HepG2 (cell line): ENCODE data around the gene KREMEN1. TPM values are rescaled to one million over a fixed set of nuclear protein-coding genes. Genes with fewer than 3 reads are reported as not detected.

Experiments used
- ATAC-seq: fragments of 200-7000 bp; cut with Tn5 transposase; 3 replicates; pipeline ENCODE4 v1.9.1; 2020; ENCODE audit warnings: mild to moderate bottlenecking, moderate library complexity
- BruUV-seq: library from RNA; stranded (reverse); fragments of 400-500 nt; replicated peaks from 2 replicates; lab custom pipeline; 2021; lab: Mats Ljungman, UMichigan
- CTCF ChIA-PET: fragments of 300-600 bp; formaldehyde crosslinking; extraction: SDS; loops from one replicate; lab custom pipeline; 2021; ENCODE audit warnings: low total read pairs, inconsistent platforms, low intra/inter-chr PET ratio; lab: Yijun Ruan, JAX
- POLR2A ChIA-PET: fragments of 350-600 bp; sonication (Branson Sonifier 250); formaldehyde crosslinking; loops from one replicate; lab custom pipeline; 2020; ENCODE audit warnings: antibody characterized with exemption, inconsistent platforms; lab: Yijun Ruan, JAX
- DNase-seq: peaks from one replicate; pipeline ENCODE4 v3.0.0-alpha.2; 2015; ENCODE audit warnings: low spot score
- FAIRE-seq: peaks from 3 replicates; lab custom pipeline; 2011; peaks lifted over from hg19 to GRCh38; lab: Jason Lieb, UNC
- H2AFZ ChIP-seq: one replicate; pipeline ENCODE4 v1.6.1; 2011; ENCODE audit warnings: low read length, inconsistent platforms
- H3K27ac ChIP-seq: fragments of 300-600 bp; 3 replicates; pipeline ENCODE4 v1.8.0; 2011; ENCODE audit warnings: mixed run types, mild to moderate bottlenecking, mixed read lengths, low read length, inconsistent platforms; ENCODE audit not compliant: insufficient read depth; ENCODE audit errors: extremely low read length
- H3K27me3 ChIP-seq, 2 experiments: fragments of 200-600 bp in 1 of 2; 2 replicates in 1 of 2; 3 replicates in 1 of 2; pipeline versions ENCODE4 v1.6.0 to v1.8.0; 2011; ENCODE audit warnings: low read length in 2 of 2, mild to moderate bottlenecking in 2 of 2, moderate library complexity in 2 of 2, inconsistent platforms in 1 of 2; ENCODE audit not compliant: insufficient read depth in 2 of 2, control insufficient read depth in 1 of 2
- H3K36me3 ChIP-seq, 2 experiments: fragments of 200-600 bp in 1 of 2; replicated peaks in 1 of 2; 2 replicates in 1 of 2; 3 replicates in 1 of 2; pipeline versions ENCODE4 v1.5.1 to v1.8.0; 2011; ENCODE audit warnings: low read length in 2 of 2, inconsistent platforms in 1 of 2; ENCODE audit not compliant: insufficient read depth in 2 of 2, control insufficient read depth in 1 of 2
- H3K4me1 ChIP-seq: 2 replicates; pipeline ENCODE4 v1.5.1; 2012; ENCODE audit warnings: low read length, inconsistent platforms; ENCODE audit not compliant: insufficient read depth
- H3K4me2 ChIP-seq: 2 replicates; pipeline ENCODE4 v1.6.0; 2011; ENCODE audit warnings: low read depth, low read length, inconsistent platforms
- H3K4me3 ChIP-seq, 3 experiments: fragments of 200-600 bp in 1 of 3; sonication (generic), shearing (Covaris generic) in 1 of 3; replicated peaks in 1 of 3; 2 replicates each; pipeline ENCODE4 v1.5.1; 2011 to 2016; ENCODE audit warnings: low read length in 3 of 3, inconsistent platforms in 2 of 3, low read depth in 2 of 3, mild to moderate bottlenecking in 2 of 3, control low read depth in 1 of 3, mixed read lengths in 1 of 3; ENCODE audit not compliant: insufficient read depth in 1 of 3
- H3K79me2 ChIP-seq: one replicate; pipeline ENCODE4 v1.6.1; 2011; ENCODE audit warnings: low read length, inconsistent platforms; ENCODE audit not compliant: insufficient read depth
- H3K9ac ChIP-seq: 2 replicates; pipeline ENCODE4 v1.6.0; 2011; ENCODE audit warnings: mild to moderate bottlenecking, low read depth, low read length, inconsistent platforms; ENCODE audit not compliant: insufficient read depth
- H3K9me3 ChIP-seq: 2 replicates; pipeline ENCODE4 v1.5.1; 2012; ENCODE audit warnings: mild to moderate bottlenecking, low read length
- H4K20me1 ChIP-seq: 2 replicates; pipeline ENCODE4 v1.6.0; 2011; ENCODE audit warnings: inconsistent platforms, mild to moderate bottlenecking, low read length, moderate library complexity; ENCODE audit not compliant: insufficient read depth
- BCL6 ChIP-seq: IDR thresholded peaks from 2 replicates; pipeline ENCODE4 v1.6.1; 2016; ENCODE audit warnings: missing genetic modification reagents, missing compliant biosample characterization
- GLI4 ChIP-seq: sonication (generic); formaldehyde crosslinking; IDR thresholded peaks from 2 replicates; pipeline ENCODE4 v1.5.1; 2020; ENCODE audit warnings: missing genetic modification reagents, mild to moderate bottlenecking, moderate library complexity, borderline replicate concordance
- NFIC ChIP-seq: IDR thresholded peaks from 2 replicates; pipeline ENCODE4 v1.6.1; 2012; ENCODE audit warnings: mild to moderate bottlenecking, low read length, inconsistent platforms
- NR2C2 ChIP-seq: sonication (generic); formaldehyde crosslinking; IDR thresholded peaks from 2 replicates; pipeline ENCODE4 v1.4.0; 2020; ENCODE audit warnings: missing genetic modification reagents, mild to moderate bottlenecking, moderate library complexity, borderline replicate concordance
- SRY ChIP-seq: sonication (generic); formaldehyde crosslinking; IDR thresholded peaks from 2 replicates; pipeline ENCODE4 v1.8.0; 2022; ENCODE audit warnings: mild to moderate bottlenecking, missing genetic modification reagents
- WIZ ChIP-seq: sonication (generic); formaldehyde crosslinking; IDR thresholded peaks from 2 replicates; pipeline ENCODE4 v1.5.1; 2020; ENCODE audit warnings: mild to moderate bottlenecking, missing genetic modification reagents
- ZNF260 ChIP-seq: sonication (generic); formaldehyde crosslinking; IDR thresholded peaks from 2 replicates; pipeline ENCODE4 v1.4.0; 2020; ENCODE audit warnings: missing genetic modification reagents, low read depth, mild to moderate bottlenecking, borderline replicate concordance
- ZNF619 ChIP-seq: sonication (generic); formaldehyde crosslinking; IDR thresholded peaks from 2 replicates; pipeline ENCODE4 v1.4.0; 2020; ENCODE audit warnings: mild to moderate bottlenecking, missing genetic modification reagents
- ZNF652 ChIP-seq: IDR thresholded peaks from 2 replicates; pipeline ENCODE4 v1.6.1; 2016; ENCODE audit warnings: low read depth, borderline replicate concordance
- ZNF816 ChIP-seq: sonication (generic); formaldehyde crosslinking; IDR thresholded peaks from 2 replicates; pipeline ENCODE4 v1.8.0; 2022; ENCODE audit warnings: missing genetic modification reagents, mild to moderate bottlenecking, borderline replicate concordance
- WGBS: methylation state at CpG from one replicate; pipeline ENCODE4 v1.1.6; 2017; ENCODE audit warnings: low lambda C conversion rate; 5-methylcytosine and 5-hydroxymethylcytosine counted together
- in situ Hi-C: cut with HindIII; loops from 2 replicates; pipeline ENCODE4 v1.10.0; 2017; ENCODE audit warnings: low pct_unique_long_range_greater_than_20kb; ENCODE audit not compliant: extremely low pct_ligation_motif_present
- intact Hi-C: fragments of 100-400 bp; cut with micrococcal nuclease; formaldehyde crosslinking; loops from one replicate; pipeline ENCODE4 v1.10.0; 2022; ENCODE audit not compliant: unreplicated experiment
- polyA plus RNA-seq, 8 experiments: library from polyadenylated mRNA; depleted of rRNA in 3 of 8; stranded (reverse) in 7 of 8; unstranded in 1 of 8; fragments of >200 nt; fragmentation: Illumina TruSeq in 4 of 8; extraction: Trizol in 4 of 8; gene quantifications; 2 replicates each; pipeline versions ENCODE4 v1.2.1 to v1.2.3, GENCODE V29; 2011 to 2016; ENCODE audit warnings: low read depth in 4 of 8, missing spikeins in 1 of 8, mixed read lengths in 1 of 8; ENCODE audit not compliant: insufficient read depth in 1 of 8
- total RNA-seq, 5 experiments: library from RNA; depleted of rRNA; stranded (reverse); fragments of >200 nt; fragmentation: Illumina TruSeq; extraction: Trizol; gene quantifications; 2 replicates each; pipeline ENCODE4 v1.2.3, GENCODE V29; 2016; ENCODE audit warnings: low read depth in 1 of 5
- TF ChIP-seq, protein P1 (sequence below): sonication (generic); IDR thresholded peaks from 2 replicates; pipeline ENCODE4 v1.6.1; 2016; ENCODE audit warnings: low read depth, borderline replicate concordance
- TF ChIP-seq, protein P2 (sequence below): sonication (generic); formaldehyde crosslinking; IDR thresholded peaks from 2 replicates; pipeline ENCODE4 v1.4.0; 2020; ENCODE audit warnings: low read depth, mild to moderate bottlenecking, missing genetic modification reagents

Gene KREMEN1
- total and polyA plus RNA-seq, 2 of the 13 experiments (the other 11 are each of a cell fraction or from before 2014, with no cell fraction given): 9.8 to 13.8 TPM

DNA sequence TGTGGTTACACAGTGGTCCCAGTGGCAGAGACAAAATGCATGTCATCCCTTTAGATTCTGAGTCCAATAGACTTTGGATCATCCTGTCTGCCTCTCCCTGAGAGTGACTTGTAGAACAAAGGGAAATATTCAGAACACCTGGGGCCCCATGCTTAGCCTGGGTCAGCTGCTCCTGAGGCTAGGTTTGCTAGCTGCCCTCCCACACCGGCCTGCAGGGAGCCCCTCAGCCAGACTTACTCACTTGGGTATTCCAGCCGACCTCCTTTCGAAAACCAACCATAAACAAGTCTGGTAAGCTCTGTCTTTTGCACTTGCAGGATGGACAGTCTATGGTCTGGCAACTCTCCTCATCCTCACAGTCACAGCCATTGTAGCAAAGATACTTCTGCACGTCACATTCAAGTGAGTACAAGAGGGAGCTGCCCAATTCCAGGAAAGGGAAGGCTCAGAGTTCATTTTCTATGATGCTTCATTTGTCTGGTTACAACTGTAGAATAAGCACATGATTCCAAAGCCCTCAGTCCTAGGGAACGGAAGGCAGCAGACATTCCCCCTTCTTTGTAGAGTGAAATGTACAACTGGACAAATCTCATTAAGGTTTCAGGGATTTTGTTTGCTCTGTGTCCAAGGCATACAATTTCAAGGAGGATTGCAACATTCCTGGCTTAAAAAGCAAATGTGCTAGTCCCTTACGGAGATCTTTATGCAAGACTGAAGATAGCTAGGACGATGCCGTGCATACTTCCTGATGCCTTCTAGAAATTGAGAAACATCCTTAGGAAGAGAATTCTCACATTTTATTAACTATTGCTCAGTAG is 67.3 kb downstream of the KREMEN1 start (continued):
- TF ChIP-seq, protein P1, sequence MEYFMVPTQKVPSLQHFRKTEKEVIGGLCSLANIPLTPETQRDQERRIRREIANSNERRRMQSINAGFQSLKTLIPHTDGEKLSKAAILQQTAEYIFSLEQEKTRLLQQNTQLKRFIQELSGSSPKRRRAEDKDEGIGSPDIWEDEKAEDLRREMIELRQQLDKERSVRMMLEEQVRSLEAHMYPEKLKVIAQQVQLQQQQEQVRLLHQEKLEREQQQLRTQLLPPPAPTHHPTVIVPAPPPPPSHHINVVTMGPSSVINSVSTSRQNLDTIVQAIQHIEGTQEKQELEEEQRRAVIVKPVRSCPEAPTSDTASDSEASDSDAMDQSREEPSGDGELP: peak; percentile 53; the same call in 1 of the 2 replicates
- TF ChIP-seq SRY (CRISPR knock-in tag) (no peak), NFIC (no peak), ZNF652 (CRISPR knock-in tag) (no peak), ZNF619 (CRISPR knock-in tag) (no peak), BCL6 (CRISPR knock-in tag) (0 out of 2 replicates have a peak, but pooled peaks have one; percentile 43), ZNF816 (CRISPR knock-in tag) (0 out of 2 replicates have a peak, but pooled peaks have one; percentile 56)

DNA sequence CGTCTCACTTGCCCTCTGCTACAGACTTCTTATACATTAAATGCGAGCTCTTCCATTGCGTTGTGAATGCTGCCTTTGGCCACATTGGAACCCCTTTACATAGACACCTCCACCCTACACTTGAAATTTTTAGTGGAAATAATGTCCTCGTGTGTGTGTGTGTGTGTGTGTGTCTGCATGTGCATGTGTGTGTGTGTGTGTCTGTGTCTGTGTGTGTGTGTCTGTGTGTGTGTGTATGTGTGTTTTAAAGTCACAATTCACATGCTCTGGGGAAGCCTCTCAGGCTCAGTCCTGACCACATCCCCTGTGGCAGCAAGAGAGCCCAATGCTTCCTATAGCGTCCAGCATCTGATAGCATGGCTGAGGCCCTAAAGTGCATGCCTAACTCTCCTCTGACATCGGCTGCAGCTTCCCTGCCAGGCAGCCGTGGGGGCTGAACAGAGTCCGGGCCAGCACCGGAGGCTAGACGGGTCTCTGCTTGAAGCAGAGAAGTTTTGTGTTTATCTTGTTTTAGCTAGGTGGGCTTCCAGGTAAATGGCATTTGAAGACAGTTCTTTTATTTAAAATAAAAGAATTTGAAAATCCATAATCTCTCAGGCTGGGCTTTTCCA is 68.3 kb downstream of the KREMEN1 start:
- H3K79me2 ChIP-seq: no peaks in the 10 kb centered on the region
- H3K9me3 ChIP-seq: no peaks in the 10 kb centered on the region
- H3K27ac ChIP-seq: no peak overlapping the region
- ATAC-seq: no peak
- ChIA-PET CTCF (no interaction called here), POLR2A (no interaction called here)
- H4K20me1 ChIP-seq: no peaks in the 10 kb centered on the region
- H2AFZ ChIP-seq: no peak overlapping the region
- 91% methylated on average over 9 of the region's 10 CpGs for WGBS
- no peak overlapping the region for H3K9ac ChIP-seq
- no peak overlapping the region for H3K4me2 ChIP-seq
- H3K27me3 ChIP-seq: no peaks in the 10 kb centered on the region
- no peak overlapping the region for H3K4me3 ChIP-seq
- BruUV-seq: no TSS peak
- in situ Hi-C loops: no loop called here
- H3K36me3 ChIP-seq: peaks cover 2 to 14% of the 10 kb centered on the region in 2 experiments; a peak in 4 of 5 replicates
- intact Hi-C loops: no loop called here
- TF ChIP-seq GLI4 (CRISPR knock-in tag) (no peak), BCL6 (CRISPR knock-in tag) (no peak), WIZ (CRISPR knock-in tag) (no peak), NR2C2 (CRISPR knock-in tag) (no peak), ZNF260 (CRISPR knock-in tag) (no peak)
- TF ChIP-seq, protein P2, sequence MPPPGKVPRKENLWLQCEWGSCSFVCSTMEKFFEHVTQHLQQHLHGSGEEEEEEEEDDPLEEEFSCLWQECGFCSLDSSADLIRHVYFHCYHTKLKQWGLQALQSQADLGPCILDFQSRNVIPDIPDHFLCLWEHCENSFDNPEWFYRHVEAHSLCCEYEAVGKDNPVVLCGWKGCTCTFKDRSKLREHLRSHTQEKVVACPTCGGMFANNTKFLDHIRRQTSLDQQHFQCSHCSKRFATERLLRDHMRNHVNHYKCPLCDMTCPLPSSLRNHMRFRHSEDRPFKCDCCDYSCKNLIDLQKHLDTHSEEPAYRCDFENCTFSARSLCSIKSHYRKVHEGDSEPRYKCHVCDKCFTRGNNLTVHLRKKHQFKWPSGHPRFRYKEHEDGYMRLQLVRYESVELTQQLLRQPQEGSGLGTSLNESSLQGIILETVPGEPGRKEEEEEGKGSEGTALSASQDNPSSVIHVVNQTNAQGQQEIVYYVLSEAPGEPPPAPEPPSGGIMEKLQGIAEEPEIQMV (CRISPR knock-in tag): no peak
- H3K4me1 ChIP-seq: peaks cover 33% of the 10 kb centered on the region
- no peak for DNase-seq
- no peak for FAIRE-seq
